Heart right ventricle (tissue), 16 donors: ENCODE results near the gene YIF1B. TPM values are rescaled to one million over a fixed set of nuclear protein-coding genes. Genes with fewer than 3 reads are reported as not detected.
"Not testable (repeated sequence)": the region's sequence is repeated elsewhere in the genome, so short reads cannot be mapped to it uniquely, and the experiment has no call there.

Experiments
- ATAC-seq, 8 donors: fragments of 200-7000 bp; cut with Tn5 transposase; one replicate each; pipeline ENCODE4 v1.9.1; 2020; ENCODE audit warnings: mild to moderate bottlenecking in 8 of 8, moderate library complexity in 8 of 8, moderate number of reproducible peaks in 1 of 8
- DNase-seq, 2 donors: peaks; one replicate each; pipeline ENCODE4 v3.0.0-alpha.2; 2020
- H3K27ac ChIP-seq, 10 donors: fragments of 200-600 bp; sonication (generic) in 2 of 10; one replicate each; pipeline versions ENCODE4 v1.5.0 to v1.8.0; 2020 to 2022; ENCODE audit warnings: mild to moderate bottlenecking in 3 of 10
- H3K27me3 ChIP-seq, 7 donors: fragments of 200-600 bp; one replicate each; pipeline ENCODE4 v1.8.0; 2021 to 2022; ENCODE audit warnings: mild to moderate bottlenecking in 2 of 7
- H3K36me3 ChIP-seq, 9 donors: fragments of 200-600 bp; sonication (generic) in 1 of 9; one replicate each; pipeline versions ENCODE4 v1.5.0 to v1.8.0; 2020 to 2022; ENCODE audit warnings: mild to moderate bottlenecking in 2 of 9
- H3K4me1 ChIP-seq, 9 donors: fragments of 200-600 bp; sonication (generic) in 1 of 9; one replicate each; pipeline versions ENCODE4 v1.5.0 to v1.8.0; 2020 to 2022; ENCODE audit warnings: mild to moderate bottlenecking in 4 of 9
- H3K4me3 ChIP-seq, 10 donors: fragments of 200-600 bp; sonication (generic) in 2 of 10; one replicate each; pipeline versions ENCODE4 v1.5.0 to v1.8.0; 2020 to 2022; ENCODE audit warnings: mild to moderate bottlenecking in 7 of 10, moderate library complexity in 2 of 10
- H3K9me3 ChIP-seq, 11 donors: fragments of 200-600 bp in 10 of 11; sonication (generic) in 2 of 11; one replicate each; pipeline versions ENCODE4 v1.5.0 to v1.8.0; 2013 to 2022; ENCODE audit warnings: mild to moderate bottlenecking in 2 of 11, control low read depth in 1 of 11, moderate library complexity in 1 of 11
- WGBS, 2 donors: extraction: QIAGEN DNeasy Blood & Tissue Kit; methylation state at CpG; one replicate each; pipeline ENCODE4 v1.1.7; 2013; ENCODE audit warnings: inconsistent platforms in 1 of 2; 5-methylcytosine and 5-hydroxymethylcytosine counted together
- intact Hi-C, 10 donors: fragments of 100-400 bp; cut with DNase I; formaldehyde crosslinking; loops; one replicate each; pipeline versions ENCODE4 v1.11.1 to v1.14.2; 2022
- polyA plus RNA-seq, 2 donors: library from polyadenylated mRNA; stranded (reverse); fragments of 200-250 nt; gene quantifications; one replicate each; pipeline ENCODE4 v1.2.3, GENCODE V29; 2013
- total RNA-seq, 10 donors: library from RNA; stranded (reverse); fragmentation: NEBNext Ultra II Directional in 3 of 10; extraction: Animal tissue kit (Norgen Biotek cat#: 25700) in 3 of 10; gene quantifications; one replicate each; pipeline versions ENCODE4 v1.2.1 to v1.2.4, GENCODE V29; 2021 to 2023
- TF ChIP-seq, protein P1 (sequence below), 9 donors: fragments of 200-600 bp; sonication (generic) in 2 of 9; IDR thresholded peaks; one replicate each; pipeline versions ENCODE4 v1.5.0 to v1.8.0; 2021 to 2022; ENCODE audit warnings: antibody characterized with exemption in 9 of 9, mild to moderate bottlenecking in 5 of 9, moderate library complexity in 1 of 9
- donor health status: Arrhythmogenic right ventricular cardiomyopathy.
- donor health status: ischemic (EF 13 %, LVEDD 7.1; RV severe dilation, severe dysfunction).
- donor health status: healthy with polysubstance abuse.
- donor health status: DM: no; HTN: yes; CAD: no.
- donor health status: DM: no; HTN: no; CAD: no.
- donor health status: ischemic (EF 25% LVEDD 6.9; RV normal size, moderate dysfunction).
- donor health status: ischemic (EF 25% LVEDD 5.7; RV mildly dilated, moderate dysfunction).
- donor health status: healthy.
- donor health status: DM: yes; HTN: yes; CAD: no.
- donor health status: Ischemic cardiomyopathy.
- donor health status: ischemic (EF 35%, LVEDD 5.7; RV mildly dilated, moderate dysfunction).
- donor health status: nonischemic (EF 11% LVEDD 7.7; RV severe dilation, severe dysfunction).
- donor health status: DM: yes; HTN: yes; CAD: no.
- donor health status: PGD.
- donor health status: ischemic (EF 29% LVEDD 5.4; RV normal size, mild dysfunction).
- donor health status: nonischemic (EF 23%, LVEDD 6.1; RV moderate dilation, normal function).

YIF1B gene
- total and polyA plus RNA-seq, 12 donors = 24.3 to 115 (median 30.8) TPM

GRCh38 chr19:38351865-38352395, 36.2 kb upstream of the YIF1B start:
- H3K27ac ChIP-seq = no peak overlapping the region
- intact Hi-C loops = no loop called here
- H3K36me3 ChIP-seq = no peaks in the 10 kb centered on the region
- H3K27me3 ChIP-seq = peaks cover 0 to 31% (median 14%) of the 10 kb centered on the region in 7 donors
- no peaks in the 10 kb centered on the region for H3K4me1 ChIP-seq
- 75% methylated on average over 9 of the region's 9 CpGs for WGBS, 2 donors
- TF ChIP-seq, protein P1, sequence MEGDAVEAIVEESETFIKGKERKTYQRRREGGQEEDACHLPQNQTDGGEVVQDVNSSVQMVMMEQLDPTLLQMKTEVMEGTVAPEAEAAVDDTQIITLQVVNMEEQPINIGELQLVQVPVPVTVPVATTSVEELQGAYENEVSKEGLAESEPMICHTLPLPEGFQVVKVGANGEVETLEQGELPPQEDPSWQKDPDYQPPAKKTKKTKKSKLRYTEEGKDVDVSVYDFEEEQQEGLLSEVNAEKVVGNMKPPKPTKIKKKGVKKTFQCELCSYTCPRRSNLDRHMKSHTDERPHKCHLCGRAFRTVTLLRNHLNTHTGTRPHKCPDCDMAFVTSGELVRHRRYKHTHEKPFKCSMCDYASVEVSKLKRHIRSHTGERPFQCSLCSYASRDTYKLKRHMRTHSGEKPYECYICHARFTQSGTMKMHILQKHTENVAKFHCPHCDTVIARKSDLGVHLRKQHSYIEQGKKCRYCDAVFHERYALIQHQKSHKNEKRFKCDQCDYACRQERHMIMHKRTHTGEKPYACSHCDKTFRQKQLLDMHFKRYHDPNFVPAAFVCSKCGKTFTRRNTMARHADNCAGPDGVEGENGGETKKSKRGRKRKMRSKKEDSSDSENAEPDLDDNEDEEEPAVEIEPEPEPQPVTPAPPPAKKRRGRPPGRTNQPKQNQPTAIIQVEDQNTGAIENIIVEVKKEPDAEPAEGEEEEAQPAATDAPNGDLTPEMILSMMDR (IDR thresholded peaks at IDR 0.05) = no peak
- no peak for DNase-seq
- H3K4me3 ChIP-seq = no peak overlapping the region
- ATAC-seq = peak in 2 of 8 donors; percentile 9 to 37
- no peaks in the 10 kb centered on the region for H3K9me3 ChIP-seq

DNA sequence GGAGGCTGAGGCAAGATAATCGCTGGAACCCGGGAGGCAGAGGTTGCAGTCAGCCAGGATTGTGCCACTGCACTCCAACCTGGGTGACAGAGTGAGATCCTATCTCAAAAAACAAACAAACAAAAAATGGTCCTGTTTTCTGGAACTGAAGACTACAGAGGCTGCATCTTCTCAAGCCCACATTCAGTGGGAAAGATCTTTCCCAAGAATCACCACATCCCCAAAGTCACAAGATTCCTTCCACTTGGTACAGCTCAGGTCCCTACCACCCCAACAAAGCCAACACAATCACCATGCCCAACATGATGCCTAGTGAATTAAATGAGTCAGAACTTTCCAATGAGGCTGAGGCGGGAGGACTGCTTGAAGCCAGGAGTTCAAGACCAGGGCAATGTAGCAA, 35.1 kb upstream of the YIF1B start:
- TF ChIP-seq, protein P1 (IDR thresholded peaks at IDR 0.05) = no peak
- H3K4me3 ChIP-seq = no peak overlapping the region
- intact Hi-C loops = no loop called here
- H3K36me3 ChIP-seq = no peaks in the 10 kb centered on the region
- ATAC-seq (no peak), DNase-seq (no peak)
- no peaks in the 10 kb centered on the region for H3K9me3 ChIP-seq
- H3K4me1 ChIP-seq = no peaks in the 10 kb centered on the region
- H3K27ac ChIP-seq = no peak overlapping the region
- WGBS, 2 donors = 71 to 75% methylated on average over 3 of the region's 3 CpGs
- peaks cover 0 to 20% (median 4%) of the 10 kb centered on the region in 7 donors for H3K27me3 ChIP-seq

GRCh38 chr19:38346837-38347236, 31.1 kb upstream of the YIF1B start:
- Histone ChIP-seq H3K4me1 (no peaks in the 10 kb centered on the region), H3K9me3 (no peaks in the 10 kb centered on the region), H3K27ac (no peak overlapping the region), H3K36me3 (peaks cover 0 to 4% (median 0%) of the 10 kb centered on the region in 9 donors), H3K4me3 (no peak overlapping the region), H3K27me3 (no peaks in the 10 kb centered on the region)
- intact Hi-C loops = no loop called here
- WGBS, 2 donors = 87 to 88% methylated on average over 4 of the region's 4 CpGs
- ATAC-seq (no peak), DNase-seq (no peak)
- TF ChIP-seq, protein P1 (IDR thresholded peaks at IDR 0.05) = no peak

DNA sequence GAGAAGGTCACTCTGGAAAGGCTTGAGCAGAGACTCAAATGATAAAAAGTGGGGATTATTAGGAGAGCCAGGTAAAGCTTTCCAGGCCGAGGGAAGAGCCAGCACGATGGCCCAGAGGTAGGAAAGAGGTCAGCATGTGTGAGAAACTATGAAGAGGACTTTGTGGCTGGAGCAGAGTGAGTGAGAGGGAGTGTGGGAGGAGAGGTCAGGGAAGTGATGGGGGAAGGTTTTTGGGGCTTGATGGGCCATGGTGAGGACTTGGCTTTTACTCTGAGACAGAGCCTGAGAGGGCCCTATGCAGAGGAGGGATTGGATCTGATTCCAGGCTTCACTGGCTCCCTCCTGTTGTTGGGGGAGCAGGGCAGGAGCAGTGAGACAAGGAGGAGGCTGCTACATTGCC, 25.2 kb upstream of the YIF1B start:
- intact Hi-C loops = no loop called here
- DNase-seq (no peak), ATAC-seq (no peak)
- no peak overlapping the region for H3K4me3 ChIP-seq
- WGBS, 2 donors = 92 to 96% methylated on average over 2 of the region's 2 CpGs
- TF ChIP-seq, protein P1 (IDR thresholded peaks at IDR 0.05) = no peak
- H3K36me3 ChIP-seq = peaks cover 0 to 12% (median 0%) of the 10 kb centered on the region in 9 donors
- no peak overlapping the region for H3K27ac ChIP-seq
- H3K27me3 ChIP-seq = no peaks in the 10 kb centered on the region
- H3K4me1 ChIP-seq = peaks cover 0 to 10% (median 7%) of the 10 kb centered on the region in 9 donors
- no peaks in the 10 kb centered on the region for H3K9me3 ChIP-seq

DNA sequence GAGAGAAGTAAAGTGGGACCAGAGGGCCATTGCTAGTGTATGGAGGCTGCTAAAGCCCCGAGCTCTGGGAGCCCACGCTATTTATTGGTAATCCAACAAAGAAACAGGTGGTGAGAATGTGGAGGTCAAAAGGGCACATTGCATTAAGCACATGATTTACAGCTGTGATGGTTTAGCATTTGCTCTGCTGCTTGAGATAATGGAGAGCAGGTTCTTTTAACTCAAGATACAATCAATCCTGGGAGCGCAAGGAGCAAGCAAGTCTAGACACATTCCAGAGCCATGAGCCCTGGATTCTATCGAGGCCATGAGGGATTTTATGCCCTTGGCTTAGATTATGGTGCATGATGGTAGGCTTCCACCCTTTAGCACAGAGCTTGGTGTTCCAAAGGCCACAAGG, 23.3 kb upstream of the YIF1B start:
- not testable (repeated sequence) for ATAC-seq, H3K27ac ChIP-seq, H3K27me3 ChIP-seq, DNase-seq, H3K9me3 ChIP-seq, H3K4me3 ChIP-seq
- WGBS, 2 donors = 73 to 76% methylated on average over 4 of the region's 4 CpGs
- H3K36me3 ChIP-seq = peaks cover 0 to 12% (median 0%) of the 10 kb centered on the region in 9 donors
- peaks cover 0 to 12% (median 9%) of the 10 kb centered on the region in 9 donors for H3K4me1 ChIP-seq
- intact Hi-C loops = loop anchor here in 7 of 10 donors (5.0 to 10.0 kb wide), 5 partner anchors 33 to 434 kb away; partner anchors contain the start of genes PSMD8 (in 3 of the 7), SIPA1L3 (in 3 of the 7) and WDR87 (in 3 of the 7)
